Ovary (tissue), 9 donors: Measurements from ENCODE around the gene TMEM131. TPM values are rescaled to one million over a fixed set of nuclear protein-coding genes. Genes with fewer than 3 reads are reported as not detected.
"Not testable (repeated sequence)": the region's sequence is repeated elsewhere in the genome, so short reads cannot be mapped to it uniquely, and the experiment has no call there.

Source experiments
- DNase-seq, 5 donors: peaks; one replicate each; pipeline ENCODE4 v3.0.0-alpha.2; 2019 to 2020
- H3K27ac ChIP-seq, 2 donors: fragments of 200-600 bp; one replicate each; pipeline versions ENCODE4 v1.5.1 to v1.8.0; 2019 to 2022
- H3K27me3 ChIP-seq: fragments of 200-600 bp; one replicate; pipeline ENCODE4 v1.8.0; 2022
- H3K36me3 ChIP-seq: fragments of 200-600 bp; sonication (generic); one replicate; pipeline ENCODE4 v1.5.1; 2019
- H3K4me1 ChIP-seq: one replicate; pipeline ENCODE4 v1.8.1; 2013; ENCODE audit warnings: mild to moderate bottlenecking, moderate library complexity; ENCODE audit not compliant: insufficient read depth
- H3K4me3 ChIP-seq: fragments of 200-600 bp; sonication (generic); one replicate; pipeline ENCODE4 v1.5.1; 2017
- H3K9me3 ChIP-seq, 2 donors: fragments of 200-600 bp in 1 of 2; sonication (generic) in 1 of 2; one replicate each; pipeline versions ENCODE4 v1.5.1 to v1.8.1; 2013 to 2019; ENCODE audit warnings: mild to moderate bottlenecking in 1 of 2, moderate library complexity in 1 of 2
- CTCF ChIP-seq, 3 donors: fragments of 450-650 bp in 2 of 3; fragments of 200-600 bp in 1 of 3; IDR thresholded peaks; one replicate each; pipeline versions ENCODE4 v1.5.1 to v1.8.0; 2016 to 2022; ENCODE audit warnings: antibody characterized with exemption in 3 of 3, mild to moderate bottlenecking in 1 of 3
- EP300 ChIP-seq: sonication (generic); formaldehyde crosslinking; IDR thresholded peaks from one replicate; pipeline ENCODE4 v1.6.1; 2017; ENCODE audit warnings: antibody characterized with exemption
- POLR2A ChIP-seq: fragments of 450-650 bp; IDR thresholded peaks from one replicate; pipeline ENCODE4 v1.6.1; 2017; ENCODE audit warnings: antibody characterized with exemption, mild to moderate bottlenecking, moderate library complexity
- WGBS, 3 donors: extraction: QIAGEN DNeasy Blood & Tissue Kit in 1 of 3; methylation state at CpG; one replicate each; pipeline versions ENCODE4 v1.1.5 to v1.1.7; 2013 to 2017; 5-methylcytosine and 5-hydroxymethylcytosine counted together
- intact Hi-C, 4 donors: fragments of 100-400 bp; cut with DNase I; formaldehyde crosslinking; loops; one replicate each; pipeline versions ENCODE4 v1.11.0 to v1.15.1; 2022 to 2023
- polyA plus RNA-seq, 2 donors: library from polyadenylated mRNA; stranded (reverse); fragments of 200-250 nt in 1 of 2; fragments of 350-450 nt in 1 of 2; fragmentation: Illumina TruSeq in 1 of 2; extraction: RNeasy Lipid Tissue Mini Kit (QIAGEN cat#74804) in 1 of 2; gene quantifications; one replicate each; pipeline ENCODE4 v1.2.3, GENCODE V29; 2013 to 2014
- total RNA-seq, 7 donors: library from RNA; depleted of rRNA in 2 of 7; stranded (reverse); fragments of >200 nt in 2 of 7; fragmentation: NEBNext Ultra II Directional in 3 of 7; extraction: Animal tissue kit (Norgen Biotek cat#: 25700) in 3 of 7; gene quantifications; one replicate each; pipeline versions ENCODE4 v1.1.0 to v1.2.4, GENCODE V29; 2016 to 2023
- donor health status: DM: no; HTN: no; CAD: no; lungs with moderate emphysema.
- donor health status: DM: no; HTN: no; CAD: no.
- donor health status: Bipolar disorder and iron deficiency.
- donor health status: DM: yes; HTN: yes; CAD: no.
- donor health status: DM: no; HTN: no; CAD: no.
- donor health status: DM: yes; HTN: yes; CAD: no.

Gene TMEM131
- total and polyA plus RNA-seq, 9 donors: 16.1 to 44.0 (median 38.4) TPM

- Histone ChIP-seq H3K27me3 (no peaks in the 10 kb centered on the region), H3K36me3 (no peaks in the 10 kb centered on the region), H3K4me3 (no peak overlapping the region), H3K9me3 (no peaks in the 10 kb centered on the region), H3K27ac (no peak overlapping the region), H3K4me1 (peaks cover 2% of the 10 kb centered on the region)
- DNase-seq: no peak
- intact Hi-C loops: no loop called here
- TF ChIP-seq CTCF (IDR thresholded peaks at IDR 0.05) (no peak), EP300 (no peak), POLR2A (no peak)
- WGBS, 3 donors: 88 to 89% (median 88%) methylated on average over 1 of the region's 1 CpG
Observed at GRCh38 chr2:97906307-97906706, 89.4 kb downstream of the TMEM131 start.

- Histone ChIP-seq H3K36me3 (no peaks in the 10 kb centered on the region), H3K4me1 (peaks cover 2% of the 10 kb centered on the region), H3K27me3 (no peaks in the 10 kb centered on the region), H3K27ac (no peak overlapping the region), H3K9me3 (no peaks in the 10 kb centered on the region), H3K4me3 (no peak overlapping the region)
- TF ChIP-seq CTCF (IDR thresholded peaks at IDR 0.05) (no peak), POLR2A (no peak), EP300 (no peak)
- 65 to 73% (median 67%) methylated on average over 1 of the region's 1 CpG for WGBS, 3 donors
- no peak for DNase-seq
- intact Hi-C loops: no loop called here
Observed at GRCh38 chr2:97905294-97905693, 90.5 kb downstream of the TMEM131 start.

GRCh38 chr2:97901862-97902261 lies 93.9 kb downstream of the TMEM131 start:
- intact Hi-C loops: no loop called here
- no peaks in the 10 kb centered on the region for H3K36me3 ChIP-seq
- H3K27me3 ChIP-seq: no peaks in the 10 kb centered on the region
- H3K27ac ChIP-seq: no peak overlapping the region
- H3K9me3 ChIP-seq: no peaks in the 10 kb centered on the region
- no peak for DNase-seq
- H3K4me3 ChIP-seq: no peak overlapping the region
- no peaks in the 10 kb centered on the region for H3K4me1 ChIP-seq
- TF ChIP-seq CTCF (IDR thresholded peaks at IDR 0.05): no peak
- no peak for TF ChIP-seq POLR2A
- TF ChIP-seq EP300: no peak

GRCh38 chr2:97900806-97901205 lies 94.9 kb downstream of the TMEM131 start:
- Histone ChIP-seq H3K9me3 (no peaks in the 10 kb centered on the region), H3K27me3 (no peaks in the 10 kb centered on the region), H3K4me3 (no peak overlapping the region), H3K36me3 (no peaks in the 10 kb centered on the region), H3K27ac (no peak overlapping the region), H3K4me1 (no peaks in the 10 kb centered on the region)
- intact Hi-C loops: no loop called here
- TF ChIP-seq EP300 (no peak), CTCF (IDR thresholded peaks at IDR 0.05) (no peak), POLR2A (no peak)
- 53 to 69% (median 56%) methylated on average over 2 of the region's 2 CpGs for WGBS, 3 donors
- no peak for DNase-seq

DNA sequence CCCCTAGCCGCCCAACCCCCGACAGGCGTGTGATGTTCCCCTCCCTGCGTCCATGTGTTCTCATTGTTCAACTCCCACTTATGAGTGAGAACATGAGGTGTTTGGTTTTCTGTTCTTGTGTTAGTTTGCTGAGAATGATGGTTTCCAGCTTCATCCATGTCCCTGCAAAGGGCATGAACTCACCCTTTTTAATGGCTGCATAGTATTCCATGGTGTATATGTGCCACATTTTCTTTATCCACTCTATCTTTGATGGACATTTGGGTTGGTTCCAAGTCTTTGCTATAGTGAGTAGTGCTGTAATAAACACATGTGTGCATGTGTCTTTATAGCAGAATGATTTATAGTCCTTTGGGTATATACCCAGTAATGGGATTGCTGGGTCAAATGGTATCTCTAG lies 102.7 kb downstream of the TMEM131 start:
- H3K9me3 ChIP-seq, intact Hi-C loops, H3K4me3 ChIP-seq, H3K36me3 ChIP-seq, DNase-seq, H3K27ac ChIP-seq, H3K27me3 ChIP-seq, H3K4me1 ChIP-seq: not testable (repeated sequence)
- 94 to 98% (median 96%) methylated on average over 4 of the region's 4 CpGs for WGBS, 3 donors
